HFF-Myc (cell line): Measurements from ENCODE around the gene FUS.

Source experiments
- DNase-seq: peaks from one replicate; pipeline ENCODE4 v3.0.0-alpha.2; 2011; ENCODE audit warnings: low read depth; ENCODE audit errors: extremely low read depth
- H3K4me3 ChIP-seq: replicated peaks from 2 replicates; pipeline ENCODE4 v1.5.1; 2011; ENCODE audit warnings: low read depth, mild to moderate bottlenecking, control low read depth, low read length
- TF ChIP-seq, protein P1 (sequence below): IDR thresholded peaks from 2 replicates; pipeline ENCODE4 v1.5.1; 2012; ENCODE audit warnings: mild to moderate bottlenecking, low read depth, low read length, control low read depth; ENCODE audit errors: missing control alignments

Gene FUS

DNA sequence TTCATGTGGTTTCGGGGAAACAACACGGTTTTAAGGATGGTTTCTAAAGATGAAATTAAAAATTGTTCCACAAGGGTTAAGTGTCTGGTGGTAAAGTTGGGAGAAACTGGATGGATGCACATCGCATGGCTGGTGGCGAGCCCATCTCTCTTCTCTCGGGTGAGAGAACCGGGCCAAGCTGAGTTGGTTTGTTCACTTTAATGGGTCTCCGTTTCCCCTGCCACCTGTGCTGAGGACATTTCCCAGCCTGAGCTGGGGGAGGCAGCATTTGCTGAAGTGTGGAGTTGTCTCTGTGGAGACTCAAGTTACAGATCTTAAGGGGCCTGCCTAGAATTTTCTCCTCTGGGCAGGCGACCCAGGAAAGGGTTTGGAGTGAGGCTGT, 7.9 kb downstream of the FUS start:
- TF ChIP-seq, protein P1, sequence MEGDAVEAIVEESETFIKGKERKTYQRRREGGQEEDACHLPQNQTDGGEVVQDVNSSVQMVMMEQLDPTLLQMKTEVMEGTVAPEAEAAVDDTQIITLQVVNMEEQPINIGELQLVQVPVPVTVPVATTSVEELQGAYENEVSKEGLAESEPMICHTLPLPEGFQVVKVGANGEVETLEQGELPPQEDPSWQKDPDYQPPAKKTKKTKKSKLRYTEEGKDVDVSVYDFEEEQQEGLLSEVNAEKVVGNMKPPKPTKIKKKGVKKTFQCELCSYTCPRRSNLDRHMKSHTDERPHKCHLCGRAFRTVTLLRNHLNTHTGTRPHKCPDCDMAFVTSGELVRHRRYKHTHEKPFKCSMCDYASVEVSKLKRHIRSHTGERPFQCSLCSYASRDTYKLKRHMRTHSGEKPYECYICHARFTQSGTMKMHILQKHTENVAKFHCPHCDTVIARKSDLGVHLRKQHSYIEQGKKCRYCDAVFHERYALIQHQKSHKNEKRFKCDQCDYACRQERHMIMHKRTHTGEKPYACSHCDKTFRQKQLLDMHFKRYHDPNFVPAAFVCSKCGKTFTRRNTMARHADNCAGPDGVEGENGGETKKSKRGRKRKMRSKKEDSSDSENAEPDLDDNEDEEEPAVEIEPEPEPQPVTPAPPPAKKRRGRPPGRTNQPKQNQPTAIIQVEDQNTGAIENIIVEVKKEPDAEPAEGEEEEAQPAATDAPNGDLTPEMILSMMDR: no peak
- no peak for DNase-seq
- no peak overlapping the region for H3K4me3 ChIP-seq

DNA sequence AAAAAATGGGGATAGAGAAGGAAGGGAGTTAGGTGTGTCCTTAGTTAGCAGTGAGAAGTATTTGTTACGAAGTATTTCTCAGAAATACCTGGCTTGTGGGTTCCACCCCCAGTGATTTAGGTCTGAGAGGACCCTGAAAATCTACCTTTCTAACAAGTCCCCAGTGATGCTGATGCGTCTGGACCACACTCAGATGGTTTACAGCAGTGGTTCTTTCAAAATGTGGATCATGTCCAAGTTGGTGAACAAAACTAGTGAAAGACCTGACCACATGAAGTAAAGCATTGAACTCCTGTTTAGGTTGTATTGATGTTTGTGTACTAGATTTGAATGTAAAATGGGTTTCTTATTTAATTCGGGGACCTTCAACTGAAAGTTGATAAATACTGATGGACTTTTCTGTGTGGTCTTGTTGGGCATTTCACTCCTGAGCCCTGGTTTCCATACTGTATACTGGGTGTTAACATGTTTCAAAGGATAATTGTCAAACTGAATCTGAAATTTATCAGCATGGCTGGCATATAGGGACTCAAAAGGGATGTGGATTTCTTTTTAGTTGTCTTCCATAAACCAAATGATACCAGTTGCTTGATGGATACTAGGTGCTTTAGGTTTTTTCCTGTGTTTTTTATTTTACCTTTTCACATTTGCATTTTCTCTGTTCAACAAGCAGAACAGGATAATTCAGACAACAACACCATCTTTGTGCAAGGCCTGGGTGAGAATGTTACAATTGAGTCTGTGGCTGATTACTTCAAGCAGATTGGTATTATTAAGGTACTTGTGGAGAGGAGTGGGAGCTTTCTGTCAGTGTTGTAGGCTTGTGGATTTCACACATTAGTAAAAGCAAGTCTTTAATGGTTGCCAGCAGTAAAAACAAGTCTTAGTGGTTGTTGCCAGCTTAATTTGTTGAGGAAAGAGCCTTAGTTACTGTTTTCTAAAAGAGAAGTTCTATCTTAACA, 8.8 kb downstream of the FUS start:
- DNase-seq: no peak
- H3K4me3 ChIP-seq: no peak overlapping the region
- TF ChIP-seq, protein P1: no peak

DNA sequence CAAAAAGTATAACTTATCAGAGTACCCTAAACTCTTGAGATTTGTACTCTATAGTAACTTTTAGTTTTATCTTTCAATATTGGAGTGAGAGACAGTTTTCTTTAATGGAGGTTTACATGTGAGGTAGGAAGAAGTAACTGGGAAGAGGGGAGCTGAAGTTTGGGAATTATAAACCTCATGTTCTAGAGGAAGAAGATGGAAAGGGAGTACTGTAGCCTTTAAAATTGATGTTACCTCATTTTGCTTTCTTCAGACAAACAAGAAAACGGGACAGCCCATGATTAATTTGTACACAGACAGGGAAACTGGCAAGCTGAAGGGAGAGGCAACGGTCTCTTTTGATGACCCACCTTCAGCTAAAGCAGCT, 9.5 kb downstream of the FUS start:
- TF ChIP-seq, protein P1: no peak
- no peak overlapping the region for H3K4me3 ChIP-seq
- DNase-seq: no peak

DNA sequence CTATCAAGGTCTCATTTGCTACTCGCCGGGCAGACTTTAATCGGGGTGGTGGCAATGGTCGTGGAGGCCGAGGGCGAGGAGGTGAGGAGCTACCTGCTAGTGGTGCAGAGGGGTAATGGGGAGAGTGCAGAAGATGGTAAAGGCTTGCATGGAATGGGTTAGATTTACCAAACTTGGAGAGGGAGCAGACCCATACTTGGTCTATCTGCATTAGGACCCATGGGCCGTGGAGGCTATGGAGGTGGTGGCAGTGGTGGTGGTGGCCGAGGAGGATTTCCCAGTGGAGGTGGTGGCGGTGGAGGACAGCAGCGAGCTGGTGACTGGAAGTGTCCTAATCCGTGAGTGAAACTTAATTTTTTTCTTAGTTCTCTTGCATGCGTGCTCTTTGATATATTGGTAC, 10.1 kb downstream of the FUS start:
- DNase-seq: no peak
- H3K4me3 ChIP-seq: no peak overlapping the region
- TF ChIP-seq, protein P1: no peak

DNA sequence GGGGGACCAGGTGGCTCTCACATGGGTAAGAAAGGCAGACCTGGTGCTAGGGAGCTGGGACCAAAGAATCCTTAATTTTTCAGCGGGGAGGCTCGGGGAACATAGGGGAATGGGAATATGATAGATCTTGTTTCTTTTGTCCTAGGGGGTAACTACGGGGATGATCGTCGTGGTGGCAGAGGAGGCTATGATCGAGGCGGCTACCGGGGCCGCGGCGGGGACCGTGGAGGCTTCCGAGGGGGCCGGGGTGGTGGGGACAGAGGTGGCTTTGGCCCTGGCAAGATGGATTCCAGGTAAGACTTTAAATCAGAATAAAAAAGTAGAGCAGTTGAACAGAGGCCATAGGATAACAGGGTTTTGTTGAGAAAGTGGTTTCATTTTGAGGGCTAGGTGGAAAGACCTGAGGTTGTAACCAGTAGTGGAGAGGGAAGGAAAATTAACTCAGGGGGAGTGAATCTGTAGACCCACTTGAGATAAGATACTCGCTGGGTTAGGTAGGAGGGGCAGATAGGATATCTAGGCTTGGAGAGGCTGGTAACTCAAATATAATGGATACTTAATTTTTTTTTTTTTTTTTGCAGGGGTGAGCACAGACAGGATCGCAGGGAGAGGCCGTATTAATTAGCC, 11.0 kb downstream of the FUS start:
- TF ChIP-seq, protein P1: no peak
- DNase-seq: no peak

DNA sequence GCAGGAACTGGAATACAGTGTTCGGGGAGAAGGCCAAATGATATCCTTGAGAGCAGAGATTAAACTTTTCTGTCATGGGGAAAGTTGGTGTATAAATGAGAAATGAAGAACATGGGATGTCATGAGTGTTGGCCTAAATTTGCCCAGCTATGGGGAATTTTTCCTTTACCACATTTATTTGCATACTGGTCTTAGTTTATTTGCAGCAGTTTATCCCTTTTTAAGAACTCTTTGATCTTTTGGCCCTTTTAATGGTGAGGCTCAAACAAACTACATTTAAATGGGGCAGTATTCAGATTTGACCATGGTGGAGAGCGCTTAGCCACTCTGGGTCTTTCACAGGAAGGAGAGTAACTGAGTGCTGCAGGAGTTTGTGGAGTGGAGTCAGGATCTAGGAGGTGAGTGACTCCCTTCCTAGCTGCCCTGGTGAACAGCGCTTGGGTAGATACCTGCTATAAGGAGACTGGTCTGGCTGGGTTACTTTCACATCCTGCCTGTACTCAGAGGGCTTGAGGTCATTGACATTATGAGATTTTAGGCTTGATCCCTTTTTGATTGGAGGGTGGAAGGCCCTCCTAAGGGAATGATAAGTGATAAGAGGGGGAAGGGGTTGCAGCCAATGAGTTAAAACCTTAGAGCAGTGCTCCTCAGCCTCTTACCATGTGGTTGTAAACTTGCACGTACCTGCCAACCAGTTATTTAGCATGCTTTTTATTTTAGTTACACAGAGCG, 11.9 kb downstream of the FUS start:
- TF ChIP-seq, protein P1: no peak
- H3K4me3 ChIP-seq: no peak overlapping the region
- DNase-seq: no peak

More for the DNA sequence above, 11.0 kb downstream of the FUS start:
- no peak overlapping the region for H3K4me3 ChIP-seq
